GM21367 (cell line): Measurements from ENCODE around the gene CALCA.
"Not testable (repeated sequence)": the region's sequence is repeated elsewhere in the genome, so short reads cannot be mapped to it uniquely, and the experiment has no call there.

ENCODE experiments used
- ATAC-seq: cut with Tn5 transposase; IDR thresholded peaks from one replicate; pipeline ENCODE4 v1.9.1; 2021; ENCODE audit not compliant: unreplicated experiment

CALCA gene

GRCh38 chr11:14971865-14972580, at the start of gene CALCA:
Gene CALCA (minus strand): TSS chr11:14972351. CDS start chr11:14971192, 1,159 bp downstream.
- ATAC-seq = no peak

- ATAC-seq = no peak
Measured at GRCh38 chr11:15016200-15016599, 44.0 kb upstream of the CALCA start.

GRCh38 chr11:15011776-15012345, 39.7 kb upstream of the CALCA start:
- no peak for ATAC-seq

GRCh38 chr11:15010865-15011264, 38.7 kb upstream of the CALCA start:
- no peak for ATAC-seq

GRCh38 chr11:15006139-15006759, 34.1 kb upstream of the CALCA start:
- ATAC-seq = peak; percentile 74

- ATAC-seq = not testable (repeated sequence)
Measured at GRCh38 chr11:14988133-14988532, 16.0 kb upstream of the CALCA start.

- no peak for ATAC-seq
Measured at GRCh38 chr11:14981507-14981906, 9.4 kb upstream of the CALCA start.

- no peak for ATAC-seq
Measured at GRCh38 chr11:14980854-14981253, 8.7 kb upstream of the CALCA start.

- no peak for ATAC-seq
Measured at GRCh38 chr11:14977101-14977880, 5.1 kb upstream of the CALCA start.

GRCh38 chr11:14975252-14975587, 3.1 kb upstream of the CALCA start:
- no peak for ATAC-seq

- peak; percentile 58 for ATAC-seq
Measured at GRCh38 chr11:14974515-14975251, 2.5 kb upstream of the CALCA start.

GRCh38 chr11:14973621-14974514, 1.7 kb upstream of the CALCA start:
- peak; percentile 42 for ATAC-seq

- ATAC-seq = no peak
Measured at GRCh38 chr11:14972581-14973495, 687 bp upstream of the CALCA start.

- peak; percentile 64 for ATAC-seq
Measured at GRCh38 chr11:14969901-14970323, 2.2 kb downstream of the CALCA start.

GRCh38 chr11:14967581-14968243, 4.4 kb downstream of the CALCA start:
- no peak for ATAC-seq

GRCh38 chr11:14956111-14956510, 16.0 kb downstream of the CALCA start:
- ATAC-seq = no peak

- no peak for ATAC-seq
Measured at GRCh38 chr11:14954581-14954980, 17.6 kb downstream of the CALCA start.

GRCh38 chr11:14953904-14954303, 18.2 kb downstream of the CALCA start:
- no peak for ATAC-seq
